NCI-H510A (cell line): ENCODE results near the gene LXN.
"Not testable (repeated sequence)": the region's sequence is repeated elsewhere in the genome, so short reads cannot be mapped to it uniquely, and the experiment has no call there.

Source experiments
- DNase-seq: peaks from one replicate; lab custom pipeline; 2025; lab: John Stamatoyannopoulos, UW

The LXN gene, protein sequence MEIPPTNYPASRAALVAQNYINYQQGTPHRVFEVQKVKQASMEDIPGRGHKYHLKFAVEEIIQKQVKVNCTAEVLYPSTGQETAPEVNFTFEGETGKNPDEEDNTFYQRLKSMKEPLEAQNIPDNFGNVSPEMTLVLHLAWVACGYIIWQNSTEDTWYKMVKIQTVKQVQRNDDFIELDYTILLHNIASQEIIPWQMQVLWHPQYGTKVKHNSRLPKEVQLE

GRCh38 chr3:158672215-158673176 lies at the start of gene LXN:
Gene LXN (minus strand): TSS chr3:158672648. CDS start chr3:158672478, 170 bp downstream.
- no peak for DNase-seq

GRCh38 chr3:158722108-158722507 lies 49.7 kb upstream of the LXN start:
- no peak for DNase-seq

- DNase-seq: no peak
These were observed 46.2 kb upstream of the LXN start for GRCh38 chr3:158718490-158719170.

DNA sequence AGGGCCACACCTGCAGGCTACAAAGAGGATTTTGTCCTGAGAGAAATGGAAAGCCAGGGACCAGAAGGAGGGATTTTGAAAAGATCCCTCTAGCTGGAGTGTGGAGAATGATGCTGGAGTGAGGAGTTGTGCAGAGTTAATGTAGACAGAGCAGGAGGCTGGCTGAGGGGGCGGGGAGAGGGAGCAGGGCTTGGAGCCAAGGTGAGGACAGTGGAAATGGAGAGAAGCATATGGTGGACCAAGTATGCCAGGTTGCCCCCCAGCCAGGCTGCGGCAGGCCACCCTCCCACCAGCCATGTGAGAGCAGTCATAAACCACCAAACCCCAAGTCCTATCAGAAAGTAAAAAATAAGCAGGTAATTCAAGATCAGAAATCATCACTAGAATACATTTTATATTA lies 45.1 kb upstream of the LXN start:
- no peak for DNase-seq

DNA sequence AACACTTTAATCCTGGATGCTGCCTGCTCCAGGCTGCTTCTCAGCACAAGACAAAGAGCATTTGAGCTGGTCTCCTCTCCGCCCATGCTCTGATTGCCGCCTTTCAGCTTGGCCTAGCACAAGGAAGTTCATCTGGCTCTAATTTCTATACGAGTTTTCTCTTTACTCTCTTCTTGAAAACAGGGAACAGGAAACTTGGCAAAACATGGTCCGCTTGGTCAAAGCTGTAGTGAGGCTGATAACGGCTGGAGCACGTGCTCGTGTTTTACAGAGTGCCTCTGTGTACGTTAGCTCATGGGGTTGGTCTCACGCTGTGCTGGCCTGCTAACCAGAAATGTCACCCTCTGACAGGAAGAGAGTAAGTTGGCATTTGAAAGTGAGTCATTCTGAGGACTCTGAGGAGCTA lies 40.6 kb upstream of the LXN start:
- DNase-seq: no peak

DNA sequence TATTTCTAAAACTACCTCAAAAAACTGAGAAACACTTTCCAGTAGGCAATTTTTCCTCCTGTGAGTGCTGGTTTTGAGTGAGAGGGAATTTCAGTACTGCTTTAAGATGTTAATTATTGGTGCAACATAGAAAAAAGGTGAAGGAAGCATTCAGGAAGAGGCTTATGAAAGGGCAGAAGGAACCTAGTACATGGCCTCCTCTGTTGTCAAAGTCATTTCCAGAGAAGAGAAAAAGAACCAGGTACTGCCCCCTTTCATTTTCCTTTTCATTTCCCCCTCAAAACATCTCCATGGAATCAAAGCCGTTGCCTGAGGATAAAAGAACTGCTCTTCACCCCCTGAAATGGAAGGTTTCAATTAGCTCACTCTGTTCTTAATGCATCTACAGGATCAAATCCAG lies 40.0 kb upstream of the LXN start:
- DNase-seq: no peak

DNA sequence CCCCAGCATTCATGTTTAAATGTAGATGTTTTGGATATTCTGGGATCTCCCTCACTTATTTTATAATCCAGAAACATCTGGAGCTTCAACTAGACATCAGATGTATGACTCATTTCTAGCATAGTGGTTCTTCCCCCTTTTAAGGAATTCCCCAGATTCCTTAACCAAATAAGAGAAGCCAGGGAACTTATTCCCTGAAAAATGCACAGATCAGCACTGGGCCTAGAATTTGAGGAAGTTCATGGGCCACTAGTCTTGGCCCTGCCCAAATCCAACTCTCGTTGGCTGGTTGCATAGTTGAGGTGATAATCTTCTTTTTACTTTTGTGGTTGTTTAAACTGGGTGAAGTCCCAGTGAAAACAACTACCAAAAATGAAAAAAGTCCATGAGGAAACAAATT lies 39.4 kb upstream of the LXN start:
- no peak for DNase-seq

GRCh38 chr3:158710601-158711000 lies 38.2 kb upstream of the LXN start:
- no peak for DNase-seq

DNA sequence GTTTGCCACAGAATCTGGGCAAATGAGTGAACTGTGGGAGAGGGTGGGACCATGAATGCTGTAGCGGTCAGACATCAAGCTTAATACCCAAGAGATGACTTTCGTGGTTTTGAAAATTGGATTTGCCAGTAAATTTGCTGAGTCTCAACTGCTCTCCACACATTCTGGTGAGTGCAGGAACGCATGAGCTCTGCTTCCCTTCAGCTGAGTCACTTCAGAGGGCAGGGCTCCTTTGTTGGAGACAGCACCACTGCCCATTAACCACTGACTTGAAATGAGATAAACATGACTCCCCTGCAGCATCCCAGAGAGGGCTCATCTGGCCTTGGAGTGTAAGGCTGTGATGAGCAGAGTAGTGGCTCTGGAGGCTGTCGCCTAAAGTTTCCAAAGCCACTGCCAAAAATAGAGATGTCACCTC lies 37.2 kb upstream of the LXN start:
- no peak for DNase-seq

DNA sequence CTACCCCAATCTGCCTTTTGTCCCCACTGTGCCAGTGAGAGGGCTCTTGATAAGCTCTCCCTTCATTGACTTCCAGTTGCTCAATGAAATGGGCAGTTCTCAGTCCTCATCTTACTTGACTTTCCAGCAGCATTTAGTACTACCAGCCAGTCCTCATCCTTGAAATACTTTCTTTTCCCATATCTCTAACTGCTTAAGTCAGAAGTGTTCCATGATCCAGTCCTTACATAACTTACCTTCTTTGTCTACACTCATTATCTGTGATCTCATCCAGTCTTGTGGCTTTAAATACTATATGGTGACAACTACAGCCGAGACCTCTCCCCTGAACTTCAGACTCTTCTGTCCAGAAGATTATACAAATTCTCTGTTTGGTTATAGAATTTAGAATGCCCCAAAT lies 31.1 kb upstream of the LXN start:
- no peak for DNase-seq

DNA sequence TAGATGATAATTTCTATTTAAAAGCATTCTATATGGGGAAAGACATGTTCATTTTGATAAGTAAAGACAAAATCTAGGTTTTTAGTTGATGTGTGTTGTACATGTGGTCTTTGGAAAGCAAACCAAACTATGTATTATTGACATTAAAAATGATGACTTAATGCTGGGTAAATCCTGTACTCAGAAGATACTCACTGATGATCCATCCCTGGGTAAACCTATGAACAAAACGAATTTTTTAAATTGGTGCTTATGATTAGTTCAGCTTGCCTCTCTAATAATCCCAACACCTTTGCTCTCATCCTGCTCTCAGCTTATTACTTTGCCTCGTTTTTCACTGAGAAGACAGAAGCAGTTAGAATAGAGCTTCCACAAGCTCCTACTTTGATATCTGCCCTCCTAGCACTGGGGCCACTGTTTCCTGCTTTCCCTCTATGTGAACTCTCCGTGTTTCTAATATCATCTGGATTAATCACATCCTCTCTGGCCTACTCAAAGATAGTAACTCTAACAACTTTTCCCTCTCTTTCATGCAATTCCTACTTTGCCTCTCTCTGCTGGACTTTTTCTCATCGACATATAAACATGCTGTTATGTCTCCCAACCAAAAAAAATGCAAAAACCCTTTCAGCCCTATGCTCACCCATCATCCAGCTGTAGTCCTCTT lies 30.5 kb upstream of the LXN start:
- no peak for DNase-seq

GRCh38 chr3:158701420-158702065 lies 29.1 kb upstream of the LXN start:
- no peak for DNase-seq

GRCh38 chr3:158700559-158700958 lies 28.1 kb upstream of the LXN start:
- DNase-seq: no peak

DNA sequence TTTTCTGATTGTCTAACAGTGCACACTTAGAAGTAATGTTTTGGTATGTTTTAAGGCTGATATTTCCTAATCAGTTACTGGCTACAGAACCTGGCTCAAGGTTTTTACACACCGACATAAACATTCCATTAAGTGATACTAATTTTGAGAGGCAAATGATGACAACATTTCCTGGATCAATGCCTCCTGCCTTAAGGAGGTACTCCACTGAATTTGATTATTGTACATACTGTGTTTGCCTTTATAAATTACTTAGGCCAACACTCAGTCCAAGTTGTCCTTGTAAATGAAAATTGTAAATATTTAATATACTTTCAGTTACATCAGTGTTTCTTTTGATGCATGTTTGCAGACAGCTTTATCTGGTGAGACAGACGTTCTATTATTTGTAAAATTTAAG lies 24.2 kb upstream of the LXN start:
- DNase-seq: no peak

GRCh38 chr3:158693866-158694456 lies 21.5 kb upstream of the LXN start:
- not testable (repeated sequence) for DNase-seq

GRCh38 chr3:158685159-158685558 lies 12.7 kb upstream of the LXN start:
- no peak for DNase-seq

DNA sequence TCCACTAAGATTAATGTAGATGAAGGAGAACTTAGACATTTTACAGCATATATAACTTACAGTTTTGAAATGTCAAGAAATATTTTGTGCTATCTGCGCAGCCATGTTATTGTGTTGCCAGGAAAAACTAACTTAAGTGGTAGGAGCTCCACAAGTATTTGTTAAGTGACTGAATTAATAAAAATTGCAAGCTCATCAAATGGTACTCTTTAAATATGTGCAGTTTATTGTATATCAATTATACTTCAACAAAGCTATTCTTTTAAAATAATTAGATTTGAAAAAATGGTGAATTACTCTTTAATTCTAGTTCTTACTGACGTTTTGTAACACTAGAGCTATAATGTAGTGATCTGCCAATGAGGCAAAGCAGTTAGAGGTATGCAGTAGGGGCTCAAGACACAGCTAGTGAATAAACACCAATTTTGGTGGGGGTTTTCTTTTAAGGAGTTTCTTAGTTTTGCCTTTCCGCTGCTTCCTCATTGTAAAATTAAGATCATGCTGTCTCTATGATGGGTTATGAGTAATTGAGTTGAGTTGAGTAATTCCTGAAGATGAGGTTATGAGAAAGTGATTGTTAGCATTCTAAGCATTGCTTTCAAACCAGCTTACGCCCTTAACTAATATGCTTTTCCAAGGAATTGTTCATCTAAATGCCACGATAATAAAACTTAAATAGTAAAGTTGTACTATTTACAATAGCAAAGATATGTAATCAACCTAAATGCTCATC lies 10.9 kb upstream of the LXN start:
- no peak for DNase-seq

DNA sequence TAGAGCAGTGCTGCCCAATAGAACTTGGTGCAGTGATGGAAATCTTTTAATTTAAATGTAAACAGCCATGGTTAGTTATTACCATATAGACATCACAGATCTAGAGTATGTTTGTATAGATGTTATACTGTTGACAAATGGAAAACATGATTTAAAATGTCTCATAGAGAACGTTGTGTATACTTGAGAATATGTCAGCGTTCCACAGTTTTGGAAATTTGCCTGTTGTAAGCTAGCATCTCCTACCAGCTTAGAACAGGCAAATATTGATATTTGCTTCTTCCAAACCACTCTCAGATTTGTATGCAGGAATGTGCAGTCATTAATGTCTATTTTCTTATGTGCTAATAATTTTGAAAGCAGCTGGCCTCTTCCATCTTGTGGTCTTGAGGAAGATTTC lies 8.4 kb upstream of the LXN start:
- DNase-seq: no peak

- DNase-seq: no peak
These were observed 7.1 kb upstream of the LXN start for GRCh38 chr3:158679547-158680000.

- no peak for DNase-seq
These were observed 6.2 kb upstream of the LXN start for GRCh38 chr3:158678687-158679086.

DNA sequence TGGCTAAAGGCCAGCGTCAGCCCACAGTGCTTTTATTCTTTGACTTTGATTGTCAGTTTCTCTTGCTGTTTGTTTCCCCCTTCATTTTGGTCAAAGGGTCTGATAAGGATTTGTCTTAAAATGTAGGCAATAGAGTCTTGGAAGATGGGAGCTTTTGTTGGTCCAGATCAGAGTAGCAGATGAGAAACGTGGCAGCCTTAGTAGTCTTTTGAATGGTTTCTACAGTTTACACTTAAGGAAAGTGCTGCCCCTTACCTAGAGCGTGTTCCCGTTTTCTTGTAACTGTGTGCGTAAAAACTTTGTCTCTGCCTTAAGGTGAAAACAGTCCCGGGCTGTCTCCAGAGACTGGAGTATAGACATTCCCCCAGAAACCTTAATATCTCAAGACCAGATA lies 630 bp downstream of the LXN start:
- no peak for DNase-seq
